ENCODE results near the gene CENPX.
A peak's percentile ranks its signal among the peaks of the same experiment; 100 is the strongest.

CENPX gene

DNA sequence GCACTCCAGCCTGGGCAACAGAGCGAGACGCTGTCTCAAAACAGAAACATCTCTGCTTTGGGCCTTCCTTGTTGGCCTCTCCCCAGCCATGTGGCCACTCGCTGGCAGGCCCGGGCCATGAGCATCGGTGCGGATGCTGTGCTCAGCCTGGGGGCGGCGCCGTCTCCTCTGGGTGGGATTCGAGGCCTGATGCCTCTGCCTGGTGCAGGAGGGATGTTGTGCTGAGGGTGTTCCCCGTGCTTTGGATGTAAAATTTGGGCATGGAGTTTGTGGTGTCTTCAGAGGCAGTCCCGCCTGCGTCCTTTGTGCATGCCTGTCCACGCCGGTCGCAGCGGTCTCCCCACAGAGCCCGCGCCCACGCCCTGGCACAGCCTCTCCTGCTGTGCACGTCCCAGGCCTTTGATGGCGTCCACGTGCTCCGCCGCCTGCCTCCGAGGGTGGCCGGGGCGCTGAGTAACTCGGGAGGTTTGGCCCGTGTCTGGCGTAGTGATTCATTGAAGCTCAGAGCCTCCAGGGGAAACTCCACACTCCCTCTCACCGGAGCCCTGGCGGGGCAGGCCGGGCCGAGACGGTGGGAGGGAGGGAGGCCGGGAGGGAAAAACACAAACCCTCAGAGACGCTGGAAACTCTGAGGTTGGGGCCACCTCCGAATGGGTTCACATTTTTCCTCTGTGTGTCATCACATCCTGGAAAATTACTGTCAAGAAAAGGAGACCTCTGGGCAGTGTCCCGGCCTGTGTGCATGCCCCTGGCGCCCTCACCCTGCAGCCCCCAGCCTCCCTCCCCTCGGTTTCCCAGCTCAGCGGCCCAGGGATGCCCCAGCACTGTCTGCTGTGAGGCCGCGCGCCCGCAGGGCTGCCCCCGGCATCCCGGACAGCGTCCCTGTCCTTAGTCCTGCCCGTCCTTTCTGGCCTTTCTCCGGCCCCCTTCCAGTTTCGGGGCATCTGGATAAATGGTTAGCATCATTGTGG is 19.0 kb downstream of the CENPX start:
- H3K4me3 ChIP-seq (ENCODE audit: low read depth, low read length): no peak overlapping the region
- DNase-seq (ENCODE audit: low read depth): peak; percentile 83

DNA sequence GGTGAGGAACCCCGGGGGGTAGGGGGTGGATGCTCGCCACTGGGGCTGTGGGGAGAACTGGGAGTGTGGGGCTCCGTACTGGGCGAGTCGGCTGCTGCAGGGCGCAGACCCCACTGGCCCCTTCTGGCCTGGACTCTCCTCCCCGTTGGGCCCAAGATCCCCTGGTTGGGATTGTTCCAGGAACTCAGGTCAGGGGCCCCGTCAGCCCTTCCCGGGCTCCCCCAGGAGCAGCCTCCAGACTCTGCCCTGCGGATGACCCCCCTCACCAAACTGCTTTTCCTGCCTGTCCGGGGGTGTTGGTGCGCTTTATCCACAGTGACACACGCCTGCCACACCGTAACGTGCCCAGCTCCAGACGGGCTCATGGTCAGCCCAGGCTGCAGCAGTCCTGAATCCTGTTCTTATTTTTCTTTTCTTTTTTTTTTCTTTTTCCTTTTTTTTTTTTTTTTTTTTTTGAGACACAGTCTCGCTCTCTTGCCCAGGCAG is 21.1 kb downstream of the CENPX start:
- no peak for DNase-seq (ENCODE audit: low read depth)
- no peak overlapping the region for H3K4me3 ChIP-seq (ENCODE audit: low read depth, low read length)

DNA sequence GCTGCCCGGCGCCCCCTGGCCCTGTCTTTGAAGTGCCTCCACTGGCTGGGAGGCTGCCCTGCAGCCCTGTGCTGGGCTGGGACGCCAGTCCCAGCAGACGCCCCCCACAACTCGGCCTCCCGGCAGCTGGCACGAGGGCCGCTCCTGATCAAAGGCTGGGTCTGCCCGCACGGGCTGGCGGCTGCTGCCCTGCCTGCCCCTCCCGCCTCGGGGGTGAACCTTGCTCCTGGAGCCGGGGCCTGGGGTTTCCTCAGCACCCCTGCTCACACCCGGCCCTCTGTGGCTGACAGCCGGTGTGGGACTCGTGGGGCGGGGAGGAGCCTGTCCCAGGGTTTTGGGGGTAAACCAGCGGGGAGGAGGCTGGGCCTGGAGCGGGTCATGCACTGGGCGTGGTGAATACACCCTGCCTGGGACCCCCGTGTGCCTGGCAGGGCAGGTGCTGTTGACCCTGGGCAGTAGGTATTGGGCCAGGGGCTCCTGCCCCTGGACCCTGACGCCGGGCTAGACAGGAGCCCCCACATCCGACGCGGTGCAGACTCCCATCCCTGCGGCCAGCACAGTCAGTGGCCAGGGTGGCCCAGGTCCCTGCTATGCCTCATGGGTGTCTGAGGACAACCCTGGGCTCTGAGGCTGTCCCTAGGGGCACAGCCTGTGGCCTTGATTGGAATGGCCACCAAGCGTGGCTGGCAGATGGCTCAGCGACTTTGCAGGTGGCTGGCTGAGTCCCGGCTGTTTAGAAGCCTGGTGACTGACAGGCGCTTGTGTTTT is 21.7 kb downstream of the CENPX start:
- no peak for DNase-seq (ENCODE audit: low read depth)
- H3K4me3 ChIP-seq (ENCODE audit: low read depth, low read length): no peak overlapping the region

DNA sequence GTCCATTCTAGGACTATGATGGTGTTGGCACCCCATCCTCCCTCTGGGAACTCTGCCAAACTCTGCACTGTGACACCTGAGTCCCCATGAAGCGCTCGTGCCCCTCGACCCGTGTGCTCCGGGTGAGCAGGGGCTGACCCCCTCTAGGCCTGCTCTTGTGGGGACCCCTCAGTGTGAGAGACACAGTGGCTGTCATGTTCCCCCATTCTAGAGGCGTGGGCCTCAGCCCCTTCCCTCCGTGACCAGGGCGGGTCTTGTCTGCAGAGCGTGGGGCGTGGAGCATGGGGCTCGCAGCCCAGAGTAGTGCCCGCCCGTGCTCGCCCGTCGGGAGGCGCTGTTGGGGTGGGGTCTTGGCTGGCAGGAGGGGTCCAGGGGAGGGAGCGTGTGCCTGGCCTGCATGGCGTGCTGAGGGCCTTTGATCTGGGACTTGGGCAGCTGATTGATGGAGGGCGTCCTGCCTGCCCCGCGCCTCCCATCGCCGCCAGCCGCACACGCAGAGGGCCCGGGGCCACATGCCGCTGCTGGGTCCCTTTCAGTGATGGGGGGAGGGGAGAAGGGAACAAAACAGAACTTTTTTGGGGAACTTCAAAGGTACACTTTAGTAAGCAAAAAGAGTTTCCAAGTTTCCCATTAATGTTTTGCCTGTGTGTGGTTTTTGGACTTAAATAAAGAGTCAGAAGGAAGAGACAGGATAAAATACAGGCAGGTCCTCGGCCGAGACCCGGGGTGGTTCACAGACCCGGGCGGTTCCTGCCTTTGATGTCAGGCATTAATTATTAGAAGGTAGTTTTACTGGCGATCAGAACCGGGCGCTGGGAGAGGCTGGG is 22.5 kb downstream of the CENPX start:
- no peak for DNase-seq (ENCODE audit: low read depth)
- H3K4me3 ChIP-seq (ENCODE audit: low read depth, low read length): no peak overlapping the region

DNA sequence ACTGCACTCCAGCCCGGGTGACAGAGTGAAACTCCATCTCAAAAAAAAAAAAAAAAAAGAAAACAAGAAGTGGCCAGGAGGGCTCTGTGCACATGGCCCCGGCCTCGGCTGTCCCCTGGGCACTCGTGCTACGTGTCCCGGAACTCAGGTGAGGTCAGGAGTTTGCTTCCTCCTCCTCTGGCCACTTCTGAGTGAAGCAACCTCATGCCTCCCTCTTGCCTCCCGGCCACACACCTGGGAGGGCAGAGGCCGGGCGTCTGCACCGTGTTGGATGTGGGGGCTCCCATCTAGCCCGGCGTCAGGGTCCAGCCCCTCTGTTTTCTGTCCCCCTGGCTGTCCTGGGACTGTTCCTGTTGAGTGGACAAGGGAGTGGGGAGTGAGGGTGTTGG is 23.1 kb downstream of the CENPX start:
- DNase-seq (ENCODE audit: low read depth): no peak
- no peak overlapping the region for H3K4me3 ChIP-seq (ENCODE audit: low read depth, low read length)

DNA sequence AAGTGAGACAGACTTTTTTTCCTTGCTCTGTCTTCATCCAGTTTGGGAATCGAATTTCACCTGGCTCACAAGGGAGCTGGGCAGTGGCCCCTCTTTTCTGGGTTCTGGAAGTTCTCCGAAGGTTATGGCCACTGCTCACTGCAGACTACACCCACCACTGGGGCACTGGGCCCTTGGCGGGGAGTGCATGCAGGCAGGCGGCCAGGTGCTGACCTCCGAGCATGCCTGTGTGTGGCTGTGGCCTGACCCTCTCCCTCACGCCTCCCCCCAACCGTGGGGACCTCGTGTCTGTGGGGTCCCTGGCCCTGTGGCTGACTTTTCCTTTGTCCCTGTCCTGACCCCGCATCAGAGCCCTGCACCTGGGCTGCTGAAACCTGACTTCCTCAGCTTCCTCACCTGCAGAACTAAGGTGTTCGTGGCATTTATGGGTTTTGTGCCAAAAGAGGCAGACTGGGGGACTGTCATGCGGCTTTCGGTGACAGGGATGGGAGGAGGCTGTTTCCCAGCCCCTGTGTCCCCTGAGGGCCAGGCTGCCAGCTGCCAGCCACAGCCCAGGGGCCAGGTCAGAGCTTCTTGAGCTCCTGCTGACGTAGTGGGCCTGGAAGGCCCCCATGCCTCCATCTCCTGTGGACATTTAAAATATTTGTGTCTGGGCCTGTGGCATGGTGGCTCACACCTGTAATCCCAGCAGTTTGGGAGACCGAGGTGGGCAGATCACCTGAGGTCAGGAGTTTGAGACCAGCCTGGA is 23.8 kb downstream of the CENPX start:
- no peak overlapping the region for H3K4me3 ChIP-seq (ENCODE audit: low read depth, low read length)
- no peak for DNase-seq (ENCODE audit: low read depth)

DNA sequence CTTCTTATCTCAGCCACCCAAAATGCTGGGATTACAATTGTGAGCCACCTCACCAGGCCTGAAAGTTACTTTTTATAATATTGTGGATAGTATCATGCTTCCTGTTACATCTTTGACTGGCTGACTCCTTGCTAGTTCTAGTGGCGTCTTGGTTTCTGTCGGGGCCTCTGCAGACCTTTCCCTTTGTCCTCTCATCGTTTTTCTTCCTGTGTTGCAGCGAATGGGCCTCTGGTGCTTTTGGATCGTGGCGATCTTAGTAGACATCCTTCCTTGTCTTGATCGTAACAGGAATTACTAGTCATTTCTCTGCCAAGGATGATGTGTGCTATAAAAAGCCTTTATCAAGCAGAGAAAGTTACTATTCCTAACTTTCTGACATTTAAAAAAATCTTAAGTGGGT is 24.5 kb downstream of the CENPX start:
- H3K4me3 ChIP-seq (ENCODE audit: low read depth, low read length): no peak overlapping the region
- DNase-seq (ENCODE audit: low read depth): no peak

DNA sequence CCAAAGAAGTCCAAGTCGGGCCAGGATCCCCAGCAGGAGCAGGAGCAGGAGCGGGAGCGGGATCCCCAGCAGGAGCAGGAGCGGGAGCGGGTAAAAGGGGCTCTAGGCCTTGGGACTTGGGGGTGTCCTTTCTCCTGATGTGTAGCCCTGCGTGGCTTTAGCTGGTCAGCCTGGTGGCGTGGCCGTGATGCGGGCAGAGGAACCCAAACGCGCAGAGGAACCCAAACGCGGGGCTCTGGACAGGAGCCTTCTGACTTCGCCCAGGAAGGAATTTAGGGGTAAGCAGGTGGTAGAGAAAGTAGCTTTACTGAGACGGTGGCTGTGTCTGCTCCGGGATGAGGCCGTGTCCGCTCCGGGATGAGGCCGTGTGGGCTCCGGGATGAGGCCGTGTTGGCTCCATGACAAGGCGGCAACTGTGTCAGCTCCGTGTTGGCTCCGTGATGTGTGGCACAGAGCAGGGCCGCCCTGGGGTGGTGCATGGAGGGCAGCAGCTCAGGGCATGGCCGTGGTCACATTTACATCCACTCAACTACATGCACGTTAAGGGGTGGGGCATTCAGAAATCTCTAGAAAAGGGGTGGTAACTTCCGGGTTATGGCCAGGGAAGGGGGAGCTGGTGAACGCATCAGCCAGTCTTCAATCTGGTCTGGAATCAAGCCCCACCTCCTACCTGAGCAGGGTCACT is 25.8 kb downstream of the CENPX start:
- DNase-seq (ENCODE audit: low read depth): no peak
- no peak overlapping the region for H3K4me3 ChIP-seq (ENCODE audit: low read depth, low read length)

DNA sequence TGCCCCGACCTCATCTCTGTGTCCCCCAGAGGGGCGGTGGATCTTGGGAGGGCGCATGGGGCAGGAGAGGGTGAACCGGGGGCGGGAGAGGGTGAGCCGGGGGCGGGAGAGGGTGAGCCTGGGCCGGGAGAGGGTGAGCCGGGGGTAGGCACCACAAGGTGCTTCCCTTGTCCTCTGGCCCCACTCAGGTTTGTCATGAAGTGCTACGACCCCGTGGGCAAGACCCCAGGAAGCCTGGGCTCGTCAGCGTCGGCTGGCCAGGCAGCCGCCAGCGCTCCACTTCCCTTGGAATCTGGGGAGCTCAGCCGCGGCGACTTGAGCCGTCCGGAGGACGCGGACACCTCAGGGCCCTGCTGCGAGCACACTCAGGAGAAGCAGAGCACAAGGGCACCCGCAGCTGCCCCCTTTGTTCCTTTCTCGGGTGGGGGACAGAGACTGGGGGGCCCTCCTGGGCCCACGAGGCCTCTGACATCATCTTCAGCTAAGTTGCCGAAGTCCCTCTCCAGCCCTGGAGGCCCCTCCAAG is 26.4 kb downstream of the CENPX start:
- H3K4me3 ChIP-seq (ENCODE audit: low read depth, low read length): no peak overlapping the region
- no peak for DNase-seq (ENCODE audit: low read depth)

DNA sequence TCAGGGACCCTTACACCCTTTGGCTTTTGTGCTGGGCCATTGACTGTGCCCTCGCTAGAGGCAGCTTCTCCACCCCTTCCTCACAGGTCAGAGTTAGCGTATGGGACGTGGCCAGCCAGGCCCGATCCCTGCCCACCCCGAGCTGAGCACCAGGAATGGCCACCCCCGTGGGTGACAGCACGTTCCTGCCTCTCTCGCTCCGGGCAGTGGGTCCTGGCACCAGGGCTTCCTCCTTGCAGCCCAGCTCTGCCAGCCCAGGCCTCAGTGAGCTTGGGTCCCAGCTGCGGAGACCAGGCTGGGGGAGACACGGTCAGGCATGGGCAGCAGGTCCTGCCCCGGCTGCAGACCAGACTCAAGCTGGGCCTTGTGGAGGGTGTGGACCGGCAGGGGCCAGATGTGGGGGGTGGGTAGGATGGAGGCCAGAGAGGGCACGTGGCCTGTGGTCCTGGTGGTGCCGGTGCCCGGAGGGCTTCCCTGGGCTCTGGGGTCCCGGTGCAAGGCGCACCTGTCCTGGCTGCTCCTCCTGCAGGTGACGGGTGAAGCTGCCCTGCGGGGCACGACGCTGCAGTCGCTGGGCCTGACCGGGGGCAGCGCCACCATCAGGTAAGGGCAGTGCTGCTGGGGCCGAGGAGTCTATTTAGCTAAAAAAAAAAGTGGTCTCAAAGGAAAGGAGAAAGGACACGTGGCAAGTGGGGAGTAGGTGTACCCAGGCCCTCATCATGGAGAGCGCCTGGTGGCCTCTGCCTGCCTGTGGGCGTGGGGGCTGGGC is 27.0 kb downstream of the CENPX start:
- no peak for DNase-seq (ENCODE audit: low read depth)
- H3K4me3 ChIP-seq (ENCODE audit: low read depth, low read length): no peak overlapping the region

DNA sequence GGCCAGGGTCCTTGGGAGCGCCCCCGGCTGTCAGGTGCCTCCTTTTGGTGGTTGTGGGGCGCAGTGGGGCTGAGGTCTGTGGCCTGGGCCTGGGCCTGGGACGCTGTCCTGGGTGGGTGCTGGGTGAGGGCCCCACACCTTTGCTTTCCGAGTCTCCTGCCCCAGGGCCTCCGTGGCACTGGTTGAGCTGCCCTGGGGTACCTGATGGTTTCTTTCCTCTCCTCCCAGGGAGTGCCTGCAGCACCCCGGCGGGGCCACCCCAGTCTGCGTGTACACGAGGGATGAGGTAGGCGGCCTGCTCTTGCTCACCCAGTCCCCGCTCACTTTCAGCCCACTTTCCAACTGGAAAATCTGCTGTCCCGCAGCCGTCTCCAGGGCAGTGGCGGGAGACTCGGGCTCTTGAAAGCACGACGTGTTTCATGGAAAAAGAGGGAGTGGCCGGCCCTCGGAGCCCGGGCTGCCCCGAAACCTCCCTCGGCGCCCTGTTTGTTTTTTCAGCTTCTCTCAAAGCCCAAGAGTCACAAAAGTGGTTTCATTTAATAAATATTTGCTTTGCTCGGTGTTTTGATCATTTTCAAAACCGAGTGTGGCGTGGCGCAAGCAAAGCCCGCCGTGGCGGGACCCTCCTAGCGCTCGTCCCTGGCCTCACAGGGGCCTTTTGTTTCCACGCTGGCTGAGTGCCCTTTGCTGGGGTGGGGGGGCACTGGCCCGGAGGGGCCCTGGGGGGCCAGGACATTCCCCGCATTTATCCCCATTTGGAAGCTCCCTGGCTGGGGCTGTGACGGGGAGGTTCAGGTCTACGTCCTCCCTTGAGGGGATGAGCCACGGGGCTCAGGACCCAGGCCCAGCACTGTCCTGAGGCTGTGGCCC is 27.9 kb downstream of the CENPX start:
- DNase-seq (ENCODE audit: low read depth): no peak

DNA sequence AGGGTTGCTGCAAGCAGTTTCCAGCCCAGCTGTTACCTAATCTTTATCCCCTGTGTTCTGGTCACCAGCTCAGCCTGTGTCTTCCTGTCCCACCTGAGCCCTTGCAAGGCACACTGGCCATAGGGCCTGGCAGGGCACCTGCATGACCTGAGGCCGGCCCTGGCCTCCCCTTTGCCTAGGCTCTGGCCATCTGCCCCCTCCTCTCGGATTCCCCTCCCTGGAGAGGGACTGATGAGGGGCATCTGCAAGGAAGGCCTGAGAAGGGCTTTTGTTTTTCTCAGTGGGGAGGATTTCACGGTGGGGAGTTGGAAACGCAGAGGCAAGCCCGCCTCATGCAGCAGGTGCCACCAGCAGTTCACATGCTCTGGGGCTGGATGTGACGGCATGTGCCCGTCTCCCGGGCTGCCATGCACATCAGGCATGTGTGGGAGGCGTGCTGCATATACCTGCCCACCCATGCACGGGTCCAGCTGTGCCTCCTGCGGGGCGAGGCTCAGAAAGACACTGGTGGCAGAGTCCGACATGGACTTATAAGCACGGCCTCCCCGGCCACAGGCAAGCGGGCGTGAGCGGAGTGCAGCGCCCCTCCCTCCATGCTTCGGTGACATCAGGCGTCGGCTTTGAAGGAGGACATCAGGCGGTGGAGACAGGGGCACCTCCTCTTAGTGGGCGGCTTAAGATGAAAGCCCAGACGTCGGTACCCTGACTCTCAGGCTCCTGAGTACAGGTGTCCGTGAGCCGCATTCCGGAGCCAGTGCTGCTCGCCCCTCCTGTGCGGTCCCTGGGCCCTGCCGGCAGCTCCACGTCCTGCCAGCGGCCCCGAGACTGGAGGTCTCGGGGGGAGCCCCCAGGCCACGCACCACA is 28.7 kb downstream of the CENPX start:
- DNase-seq (ENCODE audit: low read depth): no peak
- H3K4me3 ChIP-seq (ENCODE audit: low read depth, low read length): no peak overlapping the region

More for the DNA sequence above, 27.9 kb downstream of the CENPX start:
- H3K4me3 ChIP-seq (ENCODE audit: low read depth, low read length): no peak overlapping the region

DNA sequence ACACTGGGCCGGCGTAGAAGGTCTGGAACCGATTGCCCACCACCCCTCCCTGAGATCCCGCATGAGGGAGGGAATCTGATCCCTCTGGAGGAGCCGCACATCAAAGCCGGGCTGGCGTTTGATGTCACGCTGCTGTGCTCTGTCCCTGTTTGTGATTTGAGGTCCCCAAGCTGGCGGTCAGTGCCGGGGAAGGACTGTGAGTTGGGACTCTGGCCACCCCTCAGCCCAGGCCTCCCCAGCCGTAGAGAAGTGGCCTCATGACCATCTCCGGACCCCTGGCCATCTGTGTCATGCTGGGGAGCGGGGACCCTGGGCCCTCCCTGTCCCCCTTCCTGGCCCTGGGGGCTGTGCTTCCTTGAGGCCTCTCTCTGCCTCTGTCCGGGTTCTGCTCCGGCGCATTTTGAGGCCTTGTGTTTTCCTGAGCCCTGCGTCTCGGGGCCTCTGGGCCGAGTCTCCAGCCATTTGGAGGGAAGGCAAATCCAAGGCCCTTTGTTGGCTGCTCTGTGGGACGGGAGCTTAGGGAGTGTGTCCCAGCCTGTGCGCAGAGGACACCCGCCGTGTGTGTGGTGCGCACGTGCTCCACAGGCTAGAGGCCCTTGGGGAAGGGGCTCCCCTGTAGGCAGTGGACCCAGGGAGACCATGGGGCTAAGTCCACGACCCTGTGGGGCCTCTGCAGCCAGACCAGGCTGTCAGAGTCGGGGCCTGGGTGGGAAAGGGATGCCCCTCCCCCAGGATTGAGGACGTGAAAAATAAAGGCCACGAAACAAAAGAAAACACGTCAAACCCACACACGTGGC is 30.2 kb downstream of the CENPX start:
- no peak for DNase-seq (ENCODE audit: low read depth)
- no peak overlapping the region for H3K4me3 ChIP-seq (ENCODE audit: low read depth, low read length)

DNA sequence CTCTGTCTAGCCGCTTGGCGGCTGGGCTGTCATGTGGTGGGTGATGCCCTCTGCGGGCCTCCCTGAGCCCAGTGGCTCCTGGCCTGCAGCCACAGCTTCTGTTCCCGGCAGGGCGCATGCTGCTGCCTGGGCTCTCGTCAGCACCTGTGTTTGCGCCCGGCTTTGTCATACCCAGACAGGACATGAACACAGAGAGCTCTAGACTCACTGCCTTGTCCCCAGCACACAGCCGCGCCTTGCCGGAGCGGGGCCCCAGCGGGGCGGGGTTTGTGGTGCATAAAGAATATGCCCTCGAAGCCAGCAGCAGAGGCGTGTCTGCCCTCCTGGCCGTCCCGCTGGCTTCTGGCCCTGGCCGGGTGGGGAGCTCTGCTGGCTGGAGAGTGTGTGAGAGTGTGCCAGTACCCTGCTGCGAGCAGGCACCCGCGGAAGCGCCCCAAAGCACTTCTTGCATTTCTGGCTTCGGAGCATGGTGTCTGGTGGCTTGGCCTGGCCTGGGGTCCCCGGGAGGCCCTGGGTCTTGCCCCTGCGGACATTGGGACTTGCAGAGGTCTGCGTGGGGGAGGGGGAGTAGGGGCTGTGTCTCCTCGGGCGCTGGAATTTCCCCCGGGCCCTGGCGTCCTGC is 30.9 kb downstream of the CENPX start:
- H3K4me3 ChIP-seq (ENCODE audit: low read depth, low read length): no peak overlapping the region
- DNase-seq (ENCODE audit: low read depth): no peak
